HEK293 (cell line): ENCODE measurements around the gene RNF225.

ENCODE experiments used
- GFI1B ChIP-seq: fragments of 450-650 bp; formaldehyde crosslinking; IDR thresholded peaks from 2 replicates; pipeline ENCODE4 v1.5.1; 2016; ENCODE audit warnings: missing biosample characterization, missing genetic modification characterization
- GLI2 ChIP-seq: fragments of 450-650 bp; formaldehyde crosslinking; IDR thresholded peaks from 2 replicates; pipeline ENCODE4; 2017; ENCODE audit warnings: missing biosample characterization, missing genetic modification characterization, low read depth, borderline replicate concordance
- GLI4 ChIP-seq: fragments of 450-650 bp; formaldehyde crosslinking; IDR thresholded peaks from 2 replicates; pipeline ENCODE4 v1.5.1; 2016; ENCODE audit warnings: missing biosample characterization, missing genetic modification characterization
- KLF10 ChIP-seq: fragments of 450-650 bp; IDR thresholded peaks from 2 replicates; pipeline ENCODE4 v1.5.1; 2018; ENCODE audit warnings: missing biosample characterization, mild to moderate bottlenecking, missing genetic modification characterization
- MEIS1 ChIP-seq: sonication (generic); formaldehyde crosslinking; IDR thresholded peaks from 2 replicates; pipeline ENCODE4 v1.8.1; 2022; ENCODE audit warnings: missing genetic modification reagents, mild to moderate bottlenecking, borderline replicate concordance
- PRDM6 ChIP-seq: fragments of 450-650 bp; formaldehyde crosslinking; IDR thresholded peaks from 2 replicates; pipeline ENCODE4 v1.5.1; 2017; ENCODE audit warnings: missing biosample characterization, missing genetic modification characterization
- SCRT2 ChIP-seq: fragments of 450-650 bp; formaldehyde crosslinking; IDR thresholded peaks from 2 replicates; pipeline ENCODE4 v1.5.1; 2016; ENCODE audit warnings: missing biosample characterization, missing genetic modification characterization
- ZBTB44 ChIP-seq: fragments of 450-650 bp; IDR thresholded peaks from 2 replicates; pipeline ENCODE4 v1.5.1; 2018; ENCODE audit warnings: missing biosample characterization, mild to moderate bottlenecking, missing genetic modification characterization
- ZFP3 ChIP-seq: fragments of 450-650 bp; formaldehyde crosslinking; IDR thresholded peaks from 2 replicates; pipeline ENCODE4 v1.5.1; 2016; ENCODE audit warnings: low read depth, missing biosample characterization, missing genetic modification characterization
- ZNF175 ChIP-seq: fragments of 450-650 bp; formaldehyde crosslinking; IDR thresholded peaks from 2 replicates; pipeline ENCODE4 v1.5.1; 2016; ENCODE audit warnings: missing biosample characterization, missing genetic modification characterization
- ZNF211 ChIP-seq: fragments of 450-650 bp; formaldehyde crosslinking; IDR thresholded peaks from 2 replicates; pipeline ENCODE4 v1.5.1; 2016; ENCODE audit warnings: low read depth, missing biosample characterization, missing genetic modification characterization
- ZNF248 ChIP-seq: fragments of 450-650 bp; formaldehyde crosslinking; IDR thresholded peaks from 2 replicates; pipeline ENCODE4 v1.5.1; 2017; ENCODE audit warnings: missing biosample characterization, missing genetic modification characterization
- ZNF280D ChIP-seq: fragments of 450-650 bp; formaldehyde crosslinking; IDR thresholded peaks from 2 replicates; pipeline ENCODE4 v1.5.1; 2016; ENCODE audit warnings: missing biosample characterization, missing genetic modification characterization
- ZNF514 ChIP-seq: fragments of 450-650 bp; formaldehyde crosslinking; IDR thresholded peaks from 2 replicates; pipeline ENCODE4 v1.5.1; 2016; ENCODE audit warnings: missing biosample characterization, missing genetic modification characterization
- ZNF555 ChIP-seq: fragments of 450-650 bp; formaldehyde crosslinking; conservative IDR thresholded peaks from 2 replicates; pipeline ENCODE4 v1.5.1; 2017; ENCODE audit warnings: missing biosample characterization, mild to moderate bottlenecking, missing genetic modification characterization, inconsistent platforms
- ZNF596 ChIP-seq: fragments of 450-650 bp; IDR thresholded peaks from 2 replicates; pipeline ENCODE4 v1.5.0; 2018; ENCODE audit warnings: missing biosample characterization, mild to moderate bottlenecking, missing genetic modification characterization, moderate library complexity
- ZNF629 ChIP-seq: fragments of 450-650 bp; formaldehyde crosslinking; IDR thresholded peaks from 2 replicates; pipeline ENCODE4 v1.5.1; 2017; ENCODE audit warnings: missing biosample characterization, missing genetic modification characterization
- ZNF692 ChIP-seq: fragments of 450-650 bp; formaldehyde crosslinking; IDR thresholded peaks from 2 replicates; pipeline ENCODE4 v1.5.1; 2016; ENCODE audit warnings: missing biosample characterization, missing genetic modification characterization
- ZNF707 ChIP-seq: fragments of 450-650 bp; formaldehyde crosslinking; IDR thresholded peaks from 2 replicates; pipeline ENCODE4 v1.5.1; 2016; ENCODE audit warnings: missing biosample characterization, missing genetic modification characterization
- ZNF76 ChIP-seq: fragments of 450-650 bp; formaldehyde crosslinking; IDR thresholded peaks from 2 replicates; pipeline ENCODE4; 2016; ENCODE audit warnings: low read depth, missing biosample characterization, missing genetic modification characterization, borderline replicate concordance
- ZNF791 ChIP-seq: fragments of 450-650 bp; formaldehyde crosslinking; IDR thresholded peaks from 2 replicates; pipeline ENCODE4 v1.5.1; 2016; ENCODE audit warnings: missing biosample characterization, missing genetic modification characterization
- ZSCAN16 ChIP-seq: fragments of 450-650 bp; formaldehyde crosslinking; IDR thresholded peaks from 2 replicates; pipeline ENCODE4 v1.5.1; 2016; ENCODE audit warnings: missing biosample characterization, missing genetic modification characterization
- ZSCAN4 ChIP-seq: fragments of 450-650 bp; formaldehyde crosslinking; IDR thresholded peaks from 2 replicates; pipeline ENCODE4 v1.5.1; 2017; ENCODE audit warnings: missing biosample characterization, missing genetic modification characterization
- TF ChIP-seq, protein P1 (sequence below): fragments of 450-650 bp; formaldehyde crosslinking; IDR thresholded peaks from 2 replicates; pipeline ENCODE4 v1.5.1; 2016; ENCODE audit warnings: missing biosample characterization, missing genetic modification characterization, borderline replicate concordance

Gene RNF225

DNA sequence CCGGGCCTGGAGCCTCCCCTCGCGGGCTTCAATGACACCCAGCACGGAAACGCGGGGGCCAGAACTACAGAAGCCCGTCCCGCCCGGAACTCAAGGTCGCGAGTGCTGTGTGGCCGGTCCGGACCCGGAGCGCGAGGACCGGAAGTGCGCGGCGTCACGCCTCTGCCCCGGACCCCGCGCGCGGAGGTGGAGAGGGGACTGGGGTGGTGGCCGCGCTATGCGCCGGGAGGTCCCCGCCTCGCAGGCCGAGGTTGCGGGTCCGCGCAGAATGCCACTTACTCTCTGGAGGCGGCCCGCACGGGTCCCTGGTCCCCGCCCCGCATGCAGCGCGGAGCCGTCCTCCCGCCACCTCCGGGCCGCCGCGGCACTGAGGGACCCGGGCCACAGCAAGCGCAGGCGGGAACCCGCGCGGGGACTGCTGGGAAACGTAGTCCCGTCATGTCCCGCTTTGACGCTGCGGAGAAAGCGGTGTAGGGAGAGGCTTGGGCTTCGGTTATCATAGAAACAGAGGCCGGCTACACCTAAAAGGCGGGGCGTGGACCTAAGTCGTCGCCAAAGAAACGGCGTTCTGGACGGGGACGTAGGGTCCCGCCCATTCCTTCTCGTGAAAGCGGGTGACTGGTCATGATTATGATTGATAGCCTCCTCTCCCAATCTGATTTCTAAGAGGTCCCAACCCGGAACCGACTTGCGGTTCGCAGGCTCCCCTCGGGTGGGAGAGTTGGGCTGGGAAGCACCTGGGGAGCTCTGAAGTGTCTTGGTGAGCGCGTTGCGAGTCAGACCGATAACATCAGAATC lies 14.6 kb upstream of the RNF225 start, which contains the start of gene ZNF837 (continued):
- peak; percentile 71 for TF ChIP-seq ZBTB44 (tag by site-specific recombination)
- TF ChIP-seq GFI1B (tag by site-specific recombination): 0 out of 2 replicates have a peak, but pooled peaks have one; percentile 29
- no peak for TF ChIP-seq ZNF555 (tag by site-specific recombination)
- peak; percentile 55; the same call in 1 of the 2 replicates for TF ChIP-seq ZNF596 (tag by site-specific recombination)
- no peak for TF ChIP-seq ZNF791 (tag by site-specific recombination)
- no peak for TF ChIP-seq ZNF175 (tag by site-specific recombination)
- peak; percentile 95 for TF ChIP-seq ZNF692 (tag by site-specific recombination)
- no peak for TF ChIP-seq ZNF248
- no peak for TF ChIP-seq MEIS1 (CRISPR knock-in tag)
- TF ChIP-seq ZSCAN16 (tag by site-specific recombination): peak; percentile 78; the same call in 1 of the 2 replicates
- TF ChIP-seq ZNF707: no peak
- TF ChIP-seq ZFP3 (tag by site-specific recombination): no peak
- TF ChIP-seq ZNF629 (tag by site-specific recombination): peak; percentile 77
- peak; percentile 96 for TF ChIP-seq ZNF76 (tag by site-specific recombination)
- peak; percentile 75 for TF ChIP-seq ZSCAN4 (tag by site-specific recombination)
- no peak for TF ChIP-seq GLI2 (tag by site-specific recombination)
- peak; percentile 84 for TF ChIP-seq KLF10 (tag by site-specific recombination)
- TF ChIP-seq GLI4 (tag by site-specific recombination): peak; percentile 98
- no peak; the same call in 1 of the 2 replicates for TF ChIP-seq PRDM6 (tag by site-specific recombination)
- no peak for TF ChIP-seq ZNF211 (tag by site-specific recombination)
- 0 out of 2 replicates have a peak, but pooled peaks have one; percentile 52 for TF ChIP-seq ZNF280D
- TF ChIP-seq SCRT2 (tag by site-specific recombination): no peak
- TF ChIP-seq, protein P1, sequence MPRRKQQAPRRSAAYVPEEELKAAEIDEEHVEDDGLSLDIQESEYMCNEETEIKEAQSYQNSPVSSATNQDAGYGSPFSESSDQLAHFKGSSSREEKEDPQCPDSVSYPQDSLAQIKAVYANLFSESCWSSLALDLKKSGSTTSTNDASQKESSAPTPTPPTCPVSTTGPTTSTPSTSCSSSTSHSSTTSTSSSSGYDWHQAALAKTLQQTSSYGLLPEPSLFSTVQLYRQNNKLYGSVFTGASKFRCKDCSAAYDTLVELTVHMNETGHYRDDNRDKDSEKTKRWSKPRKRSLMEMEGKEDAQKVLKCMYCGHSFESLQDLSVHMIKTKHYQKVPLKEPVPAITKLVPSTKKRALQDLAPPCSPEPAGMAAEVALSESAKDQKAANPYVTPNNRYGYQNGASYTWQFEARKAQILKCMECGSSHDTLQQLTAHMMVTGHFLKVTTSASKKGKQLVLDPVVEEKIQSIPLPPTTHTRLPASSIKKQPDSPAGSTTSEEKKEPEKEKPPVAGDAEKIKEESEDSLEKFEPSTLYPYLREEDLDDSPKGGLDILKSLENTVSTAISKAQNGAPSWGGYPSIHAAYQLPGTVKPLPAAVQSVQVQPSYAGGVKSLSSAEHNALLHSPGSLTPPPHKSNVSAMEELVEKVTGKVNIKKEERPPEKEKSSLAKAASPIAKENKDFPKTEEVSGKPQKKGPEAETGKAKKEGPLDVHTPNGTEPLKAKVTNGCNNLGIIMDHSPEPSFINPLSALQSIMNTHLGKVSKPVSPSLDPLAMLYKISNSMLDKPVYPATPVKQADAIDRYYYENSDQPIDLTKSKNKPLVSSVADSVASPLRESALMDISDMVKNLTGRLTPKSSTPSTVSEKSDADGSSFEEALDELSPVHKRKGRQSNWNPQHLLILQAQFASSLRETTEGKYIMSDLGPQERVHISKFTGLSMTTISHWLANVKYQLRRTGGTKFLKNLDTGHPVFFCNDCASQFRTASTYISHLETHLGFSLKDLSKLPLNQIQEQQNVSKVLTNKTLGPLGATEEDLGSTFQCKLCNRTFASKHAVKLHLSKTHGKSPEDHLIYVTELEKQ (tag by site-specific recombination): peak; percentile 53; the same call in 1 of the 2 replicates
- no peak for TF ChIP-seq ZNF514
